Natural killer cell (primary cell): ENCODE results near the gene KIAA1958. TPM values are rescaled to one million over a fixed set of nuclear protein-coding genes. Genes with fewer than 3 reads are reported as not detected.

Experiments used
- ATAC-seq, 3 donors: fragments of 150-1000 bp in 2 of 3; fragments of 200-7000 bp in 1 of 3; cut with Tn5 transposase; 1 replicate in 1 of 3; 2 replicates in 2 of 3; pipeline ENCODE4 v1.10.0; 2021; ENCODE audit warnings: mild to moderate bottlenecking in 2 of 3, moderate library complexity in 2 of 3
- DNase-seq, 2 donors: peaks; one replicate each; pipeline versions ENCODE4 v3.0.0 to v3.0.0-alpha.2; 2013 to 2021; ENCODE audit warnings: mixed read lengths in 1 of 2
- H3K27ac ChIP-seq: one replicate; pipeline ENCODE4 v1.5.1; 2013; ENCODE audit warnings: mild to moderate bottlenecking, low read length
- H3K27me3 ChIP-seq: one replicate; pipeline ENCODE4 v1.6.1; 2013; ENCODE audit warnings: low read length; ENCODE audit not compliant: control insufficient read depth, insufficient read depth
- H3K36me3 ChIP-seq: one replicate; pipeline ENCODE4 v1.6.1; 2013; ENCODE audit warnings: low read length; ENCODE audit not compliant: control insufficient read depth, insufficient read depth
- H3K4me1 ChIP-seq: one replicate; pipeline ENCODE4 v1.6.1; 2013; ENCODE audit warnings: low read length; ENCODE audit not compliant: control insufficient read depth, insufficient read depth
- H3K4me3 ChIP-seq: one replicate; pipeline ENCODE4 v1.5.1; 2013; ENCODE audit warnings: low read length
- H3K9me3 ChIP-seq: one replicate; pipeline ENCODE4 v1.6.1; 2013; ENCODE audit warnings: low read length; ENCODE audit not compliant: control insufficient read depth, insufficient read depth
- H3K27ac Mint-ChIP-seq, 2 donors: one replicate each; pipeline ENCODE4 v1.8.0; 2022; ENCODE audit warnings: mild to moderate bottlenecking in 2 of 2, mixed read lengths in 2 of 2, moderate library complexity in 1 of 2
- H3K27me3 Mint-ChIP-seq, 2 donors: one replicate each; pipeline ENCODE4 v1.8.0; 2022; ENCODE audit warnings: low read depth in 2 of 2, mixed read lengths in 2 of 2
- H3K36me3 Mint-ChIP-seq: one replicate; pipeline ENCODE4 v1.8.0; 2022; ENCODE audit warnings: mixed read lengths
- H3K4me1 Mint-ChIP-seq, 2 donors: one replicate each; pipeline ENCODE4 v1.8.0; 2022; ENCODE audit warnings: mixed read lengths in 2 of 2
- H3K4me3 Mint-ChIP-seq: one replicate; pipeline ENCODE4 v1.8.0; 2022; ENCODE audit warnings: mild to moderate bottlenecking, moderate library complexity, mixed read lengths
- H3K9me3 Mint-ChIP-seq, 2 donors: one replicate each; pipeline ENCODE4 v1.8.0; 2022; ENCODE audit warnings: mixed read lengths in 2 of 2
- WGBS: methylation state at CpG from one replicate; pipeline ENCODE4 v1.1.7; 2013; ENCODE audit warnings: missing lambda C conversion rate; ENCODE audit not compliant: insufficient coverage; 5-methylcytosine and 5-hydroxymethylcytosine counted together
- intact Hi-C: fragments of 100-400 bp; cut with micrococcal nuclease; formaldehyde crosslinking; loops from one replicate; pipeline ENCODE4 v1.14.2; 2022
- total RNA-seq, 4 donors: library from RNA; stranded (reverse); fragments of 120-200 nt in 1 of 4; gene quantifications; one replicate each; pipeline versions ENCODE4 v1.2.3 to v1.2.4, GENCODE V29; 2013 to 2022
- TF ChIP-seq, protein P1 (sequence below): fragments of 200-600 bp; IDR thresholded peaks from one replicate; pipeline ENCODE4 v1.8.0; 2022; ENCODE audit warnings: antibody characterized with exemption

KIAA1958 gene
- total RNA-seq, 3 donors from 2014 or later (not counting 1 experiment from before 2014, with no cell fraction given) = 5.4 to 6.1 (median 5.5) TPM

DNA sequence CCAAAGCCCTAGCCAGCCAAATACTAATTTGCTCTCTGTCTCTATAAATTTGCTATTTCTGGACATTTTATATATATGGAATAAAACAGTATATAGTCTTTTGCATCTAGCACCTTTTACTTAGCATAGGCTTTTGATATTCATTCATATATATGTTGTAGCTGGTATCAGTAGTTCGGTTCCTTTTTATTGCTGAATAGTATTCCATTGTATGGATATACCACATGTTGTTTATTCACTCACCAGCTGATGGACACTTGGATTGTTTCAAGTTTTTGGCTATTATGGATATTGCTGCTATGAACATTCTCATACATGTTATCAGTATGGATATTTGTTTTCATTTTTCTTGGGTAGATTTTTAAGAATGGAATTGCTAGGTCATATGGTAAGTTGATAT, 23.8 kb upstream of the KIAA1958 start:
- Mint-ChIP-seq H3K27me3 (no peaks in the 10 kb centered on the region), H3K27ac (no peak overlapping the region), H3K9me3 (no peaks in the 10 kb centered on the region), H3K4me3 (no peak overlapping the region), H3K4me1 (no peaks in the 10 kb centered on the region), H3K36me3 (peaks cover 5% of the 10 kb centered on the region)
- DNase-seq (no peak), ATAC-seq (no peak)
- whole genome bisulfite sequencing = no CpG with 5 or more reads among the region's 1 CpG
- H3K4me1 ChIP-seq = no peaks in the 10 kb centered on the region
- H3K27me3 ChIP-seq = no peaks in the 10 kb centered on the region
- TF ChIP-seq, protein P1, sequence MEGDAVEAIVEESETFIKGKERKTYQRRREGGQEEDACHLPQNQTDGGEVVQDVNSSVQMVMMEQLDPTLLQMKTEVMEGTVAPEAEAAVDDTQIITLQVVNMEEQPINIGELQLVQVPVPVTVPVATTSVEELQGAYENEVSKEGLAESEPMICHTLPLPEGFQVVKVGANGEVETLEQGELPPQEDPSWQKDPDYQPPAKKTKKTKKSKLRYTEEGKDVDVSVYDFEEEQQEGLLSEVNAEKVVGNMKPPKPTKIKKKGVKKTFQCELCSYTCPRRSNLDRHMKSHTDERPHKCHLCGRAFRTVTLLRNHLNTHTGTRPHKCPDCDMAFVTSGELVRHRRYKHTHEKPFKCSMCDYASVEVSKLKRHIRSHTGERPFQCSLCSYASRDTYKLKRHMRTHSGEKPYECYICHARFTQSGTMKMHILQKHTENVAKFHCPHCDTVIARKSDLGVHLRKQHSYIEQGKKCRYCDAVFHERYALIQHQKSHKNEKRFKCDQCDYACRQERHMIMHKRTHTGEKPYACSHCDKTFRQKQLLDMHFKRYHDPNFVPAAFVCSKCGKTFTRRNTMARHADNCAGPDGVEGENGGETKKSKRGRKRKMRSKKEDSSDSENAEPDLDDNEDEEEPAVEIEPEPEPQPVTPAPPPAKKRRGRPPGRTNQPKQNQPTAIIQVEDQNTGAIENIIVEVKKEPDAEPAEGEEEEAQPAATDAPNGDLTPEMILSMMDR = no peak
- intact Hi-C loops = no loop called here
- H3K4me3 ChIP-seq = no peak overlapping the region
- H3K36me3 ChIP-seq = peaks cover 3% of the 10 kb centered on the region
- no peak overlapping the region for H3K27ac ChIP-seq
- H3K9me3 ChIP-seq = no peaks in the 10 kb centered on the region

DNA sequence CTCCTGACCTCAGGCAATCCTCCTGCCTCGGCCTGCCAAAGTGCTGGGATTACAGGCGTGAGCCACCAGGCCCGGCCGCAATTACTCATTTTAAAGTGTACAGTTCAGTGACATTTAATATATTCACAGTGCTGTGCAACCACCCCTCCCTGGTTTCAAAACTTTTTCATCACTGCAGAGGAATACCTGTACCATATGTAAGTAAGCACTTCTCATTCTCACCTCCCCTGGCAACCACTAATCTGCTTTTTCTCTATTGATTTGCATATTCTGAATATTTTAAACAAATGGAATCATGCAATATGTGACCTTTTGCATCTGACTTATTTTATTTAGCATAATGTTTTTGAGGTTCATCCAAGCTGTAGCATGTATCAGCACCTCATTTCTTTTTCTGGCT, 21.3 kb upstream of the KIAA1958 start:
- Histone ChIP-seq H3K27me3 (no peaks in the 10 kb centered on the region), H3K4me1 (no peaks in the 10 kb centered on the region), H3K9me3 (no peaks in the 10 kb centered on the region), H3K27ac (no peak overlapping the region), H3K4me3 (no peak overlapping the region), H3K36me3 (peaks cover 3% of the 10 kb centered on the region)
- Mint-ChIP-seq H3K27ac (no peak overlapping the region), H3K4me1 (no peaks in the 10 kb centered on the region), H3K9me3 (no peaks in the 10 kb centered on the region), H3K4me3 (no peak overlapping the region), H3K27me3 (no peaks in the 10 kb centered on the region), H3K36me3 (peaks cover 8% of the 10 kb centered on the region)
- DNase-seq = no peak
- no peak for ATAC-seq
- WGBS = 97% methylated on average over 4 of the region's 4 CpGs
- TF ChIP-seq, protein P1 = no peak
- intact Hi-C loops = no loop called here

DNA sequence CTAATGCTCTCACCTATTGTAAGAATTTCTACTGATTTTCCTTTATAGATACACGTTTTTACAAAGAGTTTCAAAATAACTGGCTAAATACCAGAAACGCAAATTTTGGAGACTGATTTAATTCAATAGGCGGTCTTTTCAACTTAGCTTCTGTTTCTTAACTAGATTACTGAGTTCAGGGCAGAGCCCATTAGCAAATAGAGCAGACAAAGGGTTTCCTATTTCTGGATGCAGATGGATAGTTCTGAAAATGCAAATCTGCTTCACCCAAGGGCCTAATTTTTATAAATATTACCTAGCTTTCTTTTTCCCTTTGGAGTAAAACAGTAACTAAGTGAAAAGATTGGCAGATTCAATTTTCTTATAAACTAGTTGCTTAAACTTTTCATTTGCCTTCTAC, 13.6 kb upstream of the KIAA1958 start:
- H3K27me3 ChIP-seq = no peaks in the 10 kb centered on the region
- TF ChIP-seq, protein P1 = no peak
- no peak for ATAC-seq
- H3K4me1 ChIP-seq = no peaks in the 10 kb centered on the region
- no peak overlapping the region for H3K4me3 ChIP-seq
- no peak for DNase-seq
- H3K9me3 Mint-ChIP-seq = peaks cover 0 to under 1% of the 10 kb centered on the region in 2 donors
- no peak overlapping the region for H3K27ac ChIP-seq
- H3K4me1 Mint-ChIP-seq = no peaks in the 10 kb centered on the region
- H3K9me3 ChIP-seq = no peaks in the 10 kb centered on the region
- H3K36me3 ChIP-seq = no peaks in the 10 kb centered on the region
- H3K27me3 Mint-ChIP-seq = no peaks in the 10 kb centered on the region
- H3K36me3 Mint-ChIP-seq = peaks cover 2% of the 10 kb centered on the region
- intact Hi-C loops = no loop called here
- no peak overlapping the region for H3K4me3 Mint-ChIP-seq
- H3K27ac Mint-ChIP-seq = no peak overlapping the region
- 81% methylated on average over 3 of the region's 3 CpGs for WGBS

DNA sequence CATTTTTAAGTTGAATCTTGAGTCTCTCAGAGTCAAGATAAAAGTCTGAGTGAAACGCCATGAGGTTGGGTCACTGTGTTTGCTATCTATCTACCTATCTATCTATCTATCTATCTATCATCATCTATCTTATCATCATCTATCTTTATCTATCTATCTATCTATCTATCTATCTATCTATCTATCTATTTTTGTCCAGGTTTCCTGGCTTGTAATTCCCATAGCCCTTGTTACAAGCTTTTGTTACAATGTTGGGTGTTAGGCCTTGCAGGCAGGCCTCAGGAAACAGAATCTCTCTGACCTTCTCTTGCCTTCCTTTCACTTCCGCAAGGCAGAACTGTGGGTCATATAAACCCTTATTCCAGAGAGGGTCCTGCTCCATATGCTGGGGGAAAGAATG, 12.6 kb upstream of the KIAA1958 start:
- Mint-ChIP-seq H3K4me1 (no peaks in the 10 kb centered on the region), H3K27me3 (no peaks in the 10 kb centered on the region), H3K4me3 (no peak overlapping the region), H3K36me3 (no peaks in the 10 kb centered on the region), H3K9me3 (peaks cover 0 to 3% of the 10 kb centered on the region in 2 donors), H3K27ac (no peak overlapping the region)
- Histone ChIP-seq H3K9me3 (no peaks in the 10 kb centered on the region), H3K4me1 (no peaks in the 10 kb centered on the region), H3K36me3 (no peaks in the 10 kb centered on the region), H3K27ac (no peak overlapping the region), H3K4me3 (no peak overlapping the region), H3K27me3 (no peaks in the 10 kb centered on the region)
- DNase-seq = no peak
- intact Hi-C loops = no loop called here
- TF ChIP-seq, protein P1 = no peak
- 100% methylated on average over 2 of the region's 2 CpGs for WGBS
- no peak for ATAC-seq
